Measurements from ENCODE around the gene DLGAP1. TPM values are rescaled to one million over a fixed set of nuclear protein-coding genes. Genes with fewer than 3 reads are reported as not detected.

DLGAP1 gene
- total and polyA plus RNA-seq, 2 of the 4 experiments (the other 2 are of a cell fraction): under 0.01 to 0.09 TPM

GRCh38 chr18:3489462-3489861 lies 965.6 kb downstream of the DLGAP1 start:
- dilution Hi-C loops (cut with HindIII; ENCODE audit: low sequenced_read_pairs, unreplicated experiment): no loop called here
- H3K23ac ChIP-seq (ENCODE audit: low read depth, low read length): no peak overlapping the region
- no peak overlapping the region for H3K56ac ChIP-seq (ENCODE audit: extremely low read depth, insufficient read depth, low read length)
- H3K14ac ChIP-seq (replicated peaks; ENCODE audit: low read depth, low read length): no peak overlapping the region
- no peaks in the 10 kb centered on the region for H3K4me1 ChIP-seq (ENCODE audit: control insufficient read depth, insufficient read depth, low read length)
- no peak overlapping the region for H2BK20ac ChIP-seq (ENCODE audit: low read depth, low read length)
- H3K36me3 ChIP-seq (ENCODE audit: control insufficient read depth, insufficient read depth, low read length): no peaks in the 10 kb centered on the region
- H2BK15ac ChIP-seq (ENCODE audit: low read depth, low read length): no peak overlapping the region
- H2AK5ac ChIP-seq (ENCODE audit: low read depth, low read length): no peak overlapping the region
- H3K9me3 ChIP-seq (ENCODE audit: control insufficient read depth, insufficient read depth, low read length): no peaks in the 10 kb centered on the region
- no peak for DNase-seq
- no peak overlapping the region for H2AFZ ChIP-seq (replicated peaks; ENCODE audit: low read length, poor library complexity)
- no CpG with 5 or more reads among the region's 6 CpGs for WGBS, 2 experiments (ENCODE audit: extremely low coverage in 2 of 2, insufficient read length in 1 of 2)
- no peak overlapping the region for H3K4me3 ChIP-seq (ENCODE audit: insufficient read depth, low read depth, low read length)
- no peaks in the 10 kb centered on the region for H4K20me1 ChIP-seq (ENCODE audit: insufficient read depth, low read length)
- no peaks in the 10 kb centered on the region for H3K9me1 ChIP-seq (ENCODE audit: insufficient read depth, low read length)
- in situ Hi-C loops (cut with MboI; ENCODE audit: low sequenced_read_pairs): no loop called here
- H4K5ac ChIP-seq (ENCODE audit: low read depth, low read length): no peak overlapping the region
- H3K27ac ChIP-seq (ENCODE audit: insufficient read depth, low read length): no peak overlapping the region
- TF ChIP-seq MAFK (IDR thresholded peaks at IDR 0.05; ENCODE audit: low read depth, low read length) (no peak), FOS (IDR thresholded peaks at IDR 0.05; ENCODE audit: low read depth, low read length) (no peak), SMC3 (IDR thresholded peaks at IDR 0.05; ENCODE audit: low read depth, low read length) (no peak), ELK1 (IDR thresholded peaks at IDR 0.05; ENCODE audit: borderline replicate concordance, low read depth, low read length) (no peak), POLR2A (IDR thresholded peaks at IDR 0.05; ENCODE audit: low read depth, low read length) (no peak), BHLHE40 (IDR thresholded peaks at IDR 0.05; ENCODE audit: low read depth, low read length) (no peak), CHD1 (IDR thresholded peaks at IDR 0.05; ENCODE audit: low read depth, low read length) (no peak)
- TF ChIP-seq, protein P1, sequence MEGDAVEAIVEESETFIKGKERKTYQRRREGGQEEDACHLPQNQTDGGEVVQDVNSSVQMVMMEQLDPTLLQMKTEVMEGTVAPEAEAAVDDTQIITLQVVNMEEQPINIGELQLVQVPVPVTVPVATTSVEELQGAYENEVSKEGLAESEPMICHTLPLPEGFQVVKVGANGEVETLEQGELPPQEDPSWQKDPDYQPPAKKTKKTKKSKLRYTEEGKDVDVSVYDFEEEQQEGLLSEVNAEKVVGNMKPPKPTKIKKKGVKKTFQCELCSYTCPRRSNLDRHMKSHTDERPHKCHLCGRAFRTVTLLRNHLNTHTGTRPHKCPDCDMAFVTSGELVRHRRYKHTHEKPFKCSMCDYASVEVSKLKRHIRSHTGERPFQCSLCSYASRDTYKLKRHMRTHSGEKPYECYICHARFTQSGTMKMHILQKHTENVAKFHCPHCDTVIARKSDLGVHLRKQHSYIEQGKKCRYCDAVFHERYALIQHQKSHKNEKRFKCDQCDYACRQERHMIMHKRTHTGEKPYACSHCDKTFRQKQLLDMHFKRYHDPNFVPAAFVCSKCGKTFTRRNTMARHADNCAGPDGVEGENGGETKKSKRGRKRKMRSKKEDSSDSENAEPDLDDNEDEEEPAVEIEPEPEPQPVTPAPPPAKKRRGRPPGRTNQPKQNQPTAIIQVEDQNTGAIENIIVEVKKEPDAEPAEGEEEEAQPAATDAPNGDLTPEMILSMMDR (conservative IDR thresholded peaks at IDR 0.05; ENCODE audit: low read depth, low read length): no peak
- intact Hi-C loops (cut with micrococcal nuclease): no loop called here
- H2AK9ac ChIP-seq (replicated peaks; ENCODE audit: low read depth, low read length, poor library complexity): no peak overlapping the region
- no peak for ATAC-seq (ENCODE audit: low read depth)
- no peak overlapping the region for H4K91ac ChIP-seq (ENCODE audit: insufficient read depth, low read depth, low read length)
- no peak overlapping the region for H3K4me2 ChIP-seq (ENCODE audit: low read depth, low read length)
- H3K18ac ChIP-seq (ENCODE audit: low read depth, low read length): no peak overlapping the region
- no peaks in the 10 kb centered on the region for H3K79me1 ChIP-seq (ENCODE audit: low read depth in 1 of 2, low read length in 2 of 2)
- no peak overlapping the region for H2BK5ac ChIP-seq (ENCODE audit: low read depth, low read length, poor library complexity, severe bottlenecking)
- H4K8ac ChIP-seq (ENCODE audit: low read depth in 2 of 2, low read length in 2 of 2): no peak overlapping the region
- ChIA-PET CTCF (no interaction called here), POLR2A (ENCODE audit: unreplicated experiment) (no interaction called here)
- BruUV-seq (replicated peaks): no TSS peak
- H3K9ac ChIP-seq (ENCODE audit: low read depth, low read length): no peak overlapping the region
- no peak overlapping the region for H2BK120ac ChIP-seq (ENCODE audit: low read depth, low read length)
- H3K4ac ChIP-seq (ENCODE audit: low read depth, low read length): no peak overlapping the region
- 0 out of 2 replicates have a peak, but pooled peaks cover 4% of the 10 kb centered on the region for H3K27me3 ChIP-seq (ENCODE audit: control insufficient read depth, insufficient read depth, low read length)
